ENCODE measurements around the gene AICDA.

DNA sequence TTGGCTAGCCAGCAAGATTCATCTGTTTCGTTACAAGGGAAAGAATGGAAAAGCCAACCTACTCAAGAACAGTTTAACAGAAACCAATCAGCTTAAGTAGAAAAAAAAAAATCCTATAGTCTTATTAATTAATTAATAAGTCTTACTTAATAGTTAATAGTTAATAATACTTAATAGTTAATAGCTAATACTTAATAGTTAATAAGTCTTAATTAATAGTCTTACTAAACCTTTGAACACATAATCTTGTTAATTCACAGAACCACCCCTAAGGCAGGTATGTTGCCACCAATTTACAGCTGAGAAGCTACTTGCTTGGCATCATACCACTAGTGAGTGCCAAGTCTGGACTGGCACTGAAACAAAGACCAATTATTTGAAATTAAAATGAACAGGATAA lies 30.1 kb upstream of the AICDA start:
- TF ChIP-seq GABPA (IDR thresholded peaks at IDR 0.05; ENCODE audit: low read depth) (no peak), MEF2A (IDR thresholded peaks at IDR 0.05; ENCODE audit: insufficient read depth, low read depth, low read length) (no peak), POLR2A (IDR thresholded peaks at IDR 0.05; ENCODE audit: low read depth, low read length) (no peak), EZH2 (IDR thresholded peaks at IDR 0.05; ENCODE audit: borderline replicate concordance, control insufficient read depth, low read depth, low read length) (no peak), CREM (IDR thresholded peaks at IDR 0.05; ENCODE audit: low read depth) (no peak), SIN3A (IDR thresholded peaks at IDR 0.05; ENCODE audit: low read depth, low read length) (no peak), RAD21 (IDR thresholded peaks at IDR 0.05; ENCODE audit: insufficient read depth, low read depth, low read length) (no peak), MXI1 (IDR thresholded peaks at IDR 0.05; ENCODE audit: low read depth, low read length) (no peak), JUND (IDR thresholded peaks at IDR 0.05; ENCODE audit: low read depth, low read length) (no peak), NRF1 (conservative IDR thresholded peaks at IDR 0.05; ENCODE audit: low read depth, low read length) (no peak)
- TF ChIP-seq, protein P1, sequence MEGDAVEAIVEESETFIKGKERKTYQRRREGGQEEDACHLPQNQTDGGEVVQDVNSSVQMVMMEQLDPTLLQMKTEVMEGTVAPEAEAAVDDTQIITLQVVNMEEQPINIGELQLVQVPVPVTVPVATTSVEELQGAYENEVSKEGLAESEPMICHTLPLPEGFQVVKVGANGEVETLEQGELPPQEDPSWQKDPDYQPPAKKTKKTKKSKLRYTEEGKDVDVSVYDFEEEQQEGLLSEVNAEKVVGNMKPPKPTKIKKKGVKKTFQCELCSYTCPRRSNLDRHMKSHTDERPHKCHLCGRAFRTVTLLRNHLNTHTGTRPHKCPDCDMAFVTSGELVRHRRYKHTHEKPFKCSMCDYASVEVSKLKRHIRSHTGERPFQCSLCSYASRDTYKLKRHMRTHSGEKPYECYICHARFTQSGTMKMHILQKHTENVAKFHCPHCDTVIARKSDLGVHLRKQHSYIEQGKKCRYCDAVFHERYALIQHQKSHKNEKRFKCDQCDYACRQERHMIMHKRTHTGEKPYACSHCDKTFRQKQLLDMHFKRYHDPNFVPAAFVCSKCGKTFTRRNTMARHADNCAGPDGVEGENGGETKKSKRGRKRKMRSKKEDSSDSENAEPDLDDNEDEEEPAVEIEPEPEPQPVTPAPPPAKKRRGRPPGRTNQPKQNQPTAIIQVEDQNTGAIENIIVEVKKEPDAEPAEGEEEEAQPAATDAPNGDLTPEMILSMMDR (IDR thresholded peaks at IDR 0.05 in 2 of 3, conservative IDR thresholded peaks at IDR 0.05 in 1 of 3; ENCODE audit: control insufficient read depth in 2 of 3, extremely low read depth in 1 of 3, insufficient read depth in 1 of 3, low read depth in 3 of 3, low read length in 3 of 3), result no peak
- TF ChIP-seq, protein P2, sequence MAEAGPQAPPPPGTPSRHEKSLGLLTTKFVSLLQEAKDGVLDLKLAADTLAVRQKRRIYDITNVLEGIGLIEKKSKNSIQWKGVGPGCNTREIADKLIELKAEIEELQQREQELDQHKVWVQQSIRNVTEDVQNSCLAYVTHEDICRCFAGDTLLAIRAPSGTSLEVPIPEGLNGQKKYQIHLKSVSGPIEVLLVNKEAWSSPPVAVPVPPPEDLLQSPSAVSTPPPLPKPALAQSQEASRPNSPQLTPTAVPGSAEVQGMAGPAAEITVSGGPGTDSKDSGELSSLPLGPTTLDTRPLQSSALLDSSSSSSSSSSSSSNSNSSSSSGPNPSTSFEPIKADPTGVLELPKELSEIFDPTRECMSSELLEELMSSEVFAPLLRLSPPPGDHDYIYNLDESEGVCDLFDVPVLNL (IDR thresholded peaks at IDR 0.05; ENCODE audit: low read depth, low read length), result no peak
- TF ChIP-seq, protein P3, sequence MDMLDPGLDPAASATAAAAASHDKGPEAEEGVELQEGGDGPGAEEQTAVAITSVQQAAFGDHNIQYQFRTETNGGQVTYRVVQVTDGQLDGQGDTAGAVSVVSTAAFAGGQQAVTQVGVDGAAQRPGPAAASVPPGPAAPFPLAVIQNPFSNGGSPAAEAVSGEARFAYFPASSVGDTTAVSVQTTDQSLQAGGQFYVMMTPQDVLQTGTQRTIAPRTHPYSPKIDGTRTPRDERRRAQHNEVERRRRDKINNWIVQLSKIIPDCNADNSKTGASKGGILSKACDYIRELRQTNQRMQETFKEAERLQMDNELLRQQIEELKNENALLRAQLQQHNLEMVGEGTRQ (IDR thresholded peaks at IDR 0.05; ENCODE audit: borderline replicate concordance, low read depth, low read length), result no peak
- TF ChIP-seq, protein P4, sequence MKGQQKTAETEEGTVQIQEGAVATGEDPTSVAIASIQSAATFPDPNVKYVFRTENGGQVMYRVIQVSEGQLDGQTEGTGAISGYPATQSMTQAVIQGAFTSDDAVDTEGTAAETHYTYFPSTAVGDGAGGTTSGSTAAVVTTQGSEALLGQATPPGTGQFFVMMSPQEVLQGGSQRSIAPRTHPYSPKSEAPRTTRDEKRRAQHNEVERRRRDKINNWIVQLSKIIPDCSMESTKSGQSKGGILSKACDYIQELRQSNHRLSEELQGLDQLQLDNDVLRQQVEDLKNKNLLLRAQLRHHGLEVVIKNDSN (IDR thresholded peaks at IDR 0.05; ENCODE audit: borderline replicate concordance, extremely low read length, insufficient read depth, low read depth, low read length), result no peak

All from GM12878 (cell line).